GM18873 (cell line): ENCODE measurements around the gene ANKS1B.
"Not testable (repeated sequence)": the region's sequence is repeated elsewhere in the genome, so short reads cannot be mapped to it uniquely, and the experiment has no call there.

Experiments used
- ATAC-seq: cut with Tn5 transposase; IDR thresholded peaks from one replicate; pipeline ENCODE4 v1.9.1; 2021; ENCODE audit warnings: mild to moderate bottlenecking, moderate library complexity, moderate number of reproducible peaks; ENCODE audit not compliant: unreplicated experiment, low FRiP score

ANKS1B gene

GRCh38 chr12:99042226-99042625 is 942.5 kb downstream of the ANKS1B start:
- ATAC-seq, result no peak

- no peak for ATAC-seq
These were observed 945.2 kb downstream of the ANKS1B start for GRCh38 chr12:99039367-99040120.

GRCh38 chr12:99036566-99036965 is 948.2 kb downstream of the ANKS1B start:
- no peak for ATAC-seq

GRCh38 chr12:99035803-99036202 is 948.9 kb downstream of the ANKS1B start:
- no peak for ATAC-seq

GRCh38 chr12:99034201-99034600 is 950.5 kb downstream of the ANKS1B start:
- not testable (repeated sequence) for ATAC-seq

GRCh38 chr12:99029511-99030271 is 955.0 kb downstream of the ANKS1B start:
- ATAC-seq, result no peak

- no peak for ATAC-seq
These were observed 957.3 kb downstream of the ANKS1B start for GRCh38 chr12:99027461-99027860.

- ATAC-seq, result no peak
These were observed 957.7 kb downstream of the ANKS1B start for GRCh38 chr12:99027055-99027393.

GRCh38 chr12:99026332-99027054 is 958.2 kb downstream of the ANKS1B start:
- peak; percentile 52 for ATAC-seq

- ATAC-seq, result no peak
These were observed 959.9 kb downstream of the ANKS1B start for GRCh38 chr12:99024870-99025269.

GRCh38 chr12:99024191-99024590 is 960.5 kb downstream of the ANKS1B start:
- ATAC-seq, result no peak

- ATAC-seq, result no peak
These were observed 963.9 kb downstream of the ANKS1B start for GRCh38 chr12:99020871-99021270.

GRCh38 chr12:99019798-99020197 is 964.9 kb downstream of the ANKS1B start:
- no peak for ATAC-seq

- no peak for ATAC-seq
These were observed 966.8 kb downstream of the ANKS1B start for GRCh38 chr12:99017971-99018370.

- ATAC-seq, result no peak
These were observed 975.0 kb downstream of the ANKS1B start for GRCh38 chr12:99009654-99010296.

- ATAC-seq, result no peak
These were observed 979.1 kb downstream of the ANKS1B start for GRCh38 chr12:99005601-99006000.

GRCh38 chr12:99004799-99005466 is 979.8 kb downstream of the ANKS1B start:
- no peak for ATAC-seq

- no peak for ATAC-seq
These were observed 982.0 kb downstream of the ANKS1B start for GRCh38 chr12:99002731-99003130.

- no peak for ATAC-seq
These were observed 982.6 kb downstream of the ANKS1B start for GRCh38 chr12:99002156-99002555.

GRCh38 chr12:98999559-98999958 is 985.2 kb downstream of the ANKS1B start:
- ATAC-seq, result no peak
